BJ (cell line): Measurements from ENCODE around the gene ELAVL3. TPM values are rescaled to one million over a fixed set of nuclear protein-coding genes. Genes with fewer than 3 reads are reported as not detected.

Experiments used
- CTCF ChIA-PET: fragments of 350-600 bp; formaldehyde crosslinking; extraction: SDS; loops from one replicate; lab custom pipeline; 2021; ENCODE audit warnings: antibody characterized with exemption, inconsistent platforms; lab: Yijun Ruan, JAX
- POLR2A ChIA-PET: fragments of 300-600 bp; sonication (Branson Sonifier 250); formaldehyde crosslinking; extraction: SDS; loops from one replicate; lab custom pipeline; 2021; ENCODE audit warnings: antibody characterized with exemption; lab: Charles Lee
- DNase-seq: peaks from one replicate; pipeline ENCODE4 v3.0.0-alpha.2; 2011; ENCODE audit warnings: low read depth
- H3K27me3 ChIP-seq: 2 replicates; pipeline ENCODE4 v1.6.0; 2011; ENCODE audit warnings: low read length; ENCODE audit not compliant: control insufficient read depth, insufficient read depth
- H3K36me3 ChIP-seq: 2 replicates; pipeline ENCODE4 v1.5.1; 2011; ENCODE audit warnings: low read length; ENCODE audit not compliant: control insufficient read depth, insufficient read depth
- H3K4me3 ChIP-seq: 2 replicates; pipeline ENCODE4 v1.5.1; 2011; ENCODE audit warnings: low read depth, mild to moderate bottlenecking, control low read depth, low read length
- CTCF ChIP-seq: IDR thresholded peaks from 2 replicates; pipeline ENCODE4 v1.5.1; 2011; ENCODE audit warnings: low read depth, mild to moderate bottlenecking, control low read depth, inconsistent platforms, low read length, moderate library complexity; ENCODE audit not compliant: insufficient read depth
- polyA plus RNA-seq: library from polyadenylated mRNA; depleted of rRNA; stranded (reverse); fragments of >200 nt; gene quantifications from 2 replicates; pipeline ENCODE4 v1.2.3, GENCODE V29; 2011

ELAVL3 gene
- polyA plus RNA-seq, 1 experiment, result not detected

- ChIA-PET CTCF (interaction anchor here (0.6 to 5.4 kb wide), 5 partner anchors 14 to 1742 kb away, joined by 3 to 34 read pairs (median 4); partner anchors contain the start of genes ODAD3 and PRKCSH), POLR2A (no interaction called here)
- Histone ChIP-seq H3K4me3 (no peak overlapping the region), H3K36me3 (no peaks in the 10 kb centered on the region), H3K27me3 (peaks cover 1% of the 10 kb centered on the region; the same call in 1 of the 2 replicates)
- no peak for DNase-seq
- no peak for TF ChIP-seq CTCF
Measured at GRCh38 chr19:11421371-11422098, 59.3 kb downstream of the ELAVL3 start.

DNA sequence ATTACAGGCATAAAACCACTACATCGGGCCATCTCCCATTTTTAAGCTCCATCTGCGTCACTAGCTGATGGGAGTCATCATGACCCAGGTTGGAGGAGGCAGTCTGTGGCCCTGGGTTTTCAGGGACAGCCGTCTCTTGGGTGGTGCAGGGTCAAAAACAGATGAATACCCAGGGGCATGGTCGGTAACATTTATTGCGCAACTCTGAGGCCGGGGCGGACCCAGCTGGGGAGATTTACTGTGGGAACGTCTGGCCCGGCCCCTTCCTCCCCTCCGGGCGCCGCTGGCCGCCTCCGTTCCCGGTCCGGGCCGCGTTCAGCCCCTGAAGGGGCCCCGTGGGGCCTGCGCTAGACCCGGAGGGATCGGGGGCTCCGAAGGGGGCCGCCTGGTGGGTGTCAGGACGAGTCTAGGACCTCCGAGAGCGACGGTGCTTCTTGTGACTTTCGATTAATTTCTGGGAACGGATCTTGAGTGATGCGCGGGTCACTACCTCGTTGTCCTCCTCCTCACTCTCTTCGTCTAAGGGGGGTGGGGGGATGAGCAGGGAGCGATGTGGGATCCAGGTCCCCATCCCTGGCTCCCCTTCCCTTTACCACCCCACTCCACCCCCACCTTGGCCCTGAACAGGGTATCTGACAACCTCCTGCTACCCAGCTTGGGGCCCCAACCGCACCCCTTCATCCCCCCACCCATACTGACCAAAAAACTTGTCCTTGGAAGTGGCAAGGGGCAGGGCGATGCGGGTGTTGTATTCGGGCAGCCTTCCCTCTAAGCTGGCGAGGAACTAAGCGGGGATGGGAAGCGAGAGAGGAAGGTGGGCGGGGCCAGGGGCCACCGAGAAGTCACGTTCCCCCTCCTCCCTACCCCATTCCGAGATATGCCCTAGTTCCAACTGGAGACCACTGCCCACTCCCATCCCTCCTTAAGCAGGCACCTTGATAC is 60.1 kb downstream of the ELAVL3 start:
- peak overlapping the region; percentile 18; the same call in 1 of the 2 replicates for H3K4me3 ChIP-seq
- ChIA-PET POLR2A (no interaction called here), CTCF (interaction anchor here (0.6 to 5.4 kb wide), 7 partner anchors 11 to 1742 kb away, joined by 3 to 34 read pairs (median 4); partner anchors contain the start of genes ODAD3 and PRKCSH)
- H3K36me3 ChIP-seq, result no peaks in the 10 kb centered on the region
- DNase-seq, result no peak
- TF ChIP-seq CTCF, result no peak
- peaks cover 1% of the 10 kb centered on the region; the same call in 1 of the 2 replicates for H3K27me3 ChIP-seq

- Histone ChIP-seq H3K4me3 (peak within 1 kb of the TSS; percentile 50), H3K36me3 (no peaks in the 10 kb centered on the region), H3K27me3 (peaks cover 1% of the 10 kb centered on the region; the same call in 1 of the 2 replicates)
- no peak for DNase-seq
- POLR2A ChIA-PET, result no interaction called here
- TF ChIP-seq CTCF, result no peak
- CTCF ChIA-PET, result interaction anchor here (1.7 to 5.4 kb wide), 3 partner anchors 16 to 95 kb away, joined by 4 to 34 read pairs (median 27); partner anchors contain the start of genes ODAD3 and PRKCSH
Measured at GRCh38 chr19:11418549-11419506, 62.0 kb downstream of the ELAVL3 start, which contains the start of gene RGL3. Gene RGL3, minus strand, starts transcription at chr19:11419314. Its CDS starts 36 bp downstream, at chr19:11419278.

DNA sequence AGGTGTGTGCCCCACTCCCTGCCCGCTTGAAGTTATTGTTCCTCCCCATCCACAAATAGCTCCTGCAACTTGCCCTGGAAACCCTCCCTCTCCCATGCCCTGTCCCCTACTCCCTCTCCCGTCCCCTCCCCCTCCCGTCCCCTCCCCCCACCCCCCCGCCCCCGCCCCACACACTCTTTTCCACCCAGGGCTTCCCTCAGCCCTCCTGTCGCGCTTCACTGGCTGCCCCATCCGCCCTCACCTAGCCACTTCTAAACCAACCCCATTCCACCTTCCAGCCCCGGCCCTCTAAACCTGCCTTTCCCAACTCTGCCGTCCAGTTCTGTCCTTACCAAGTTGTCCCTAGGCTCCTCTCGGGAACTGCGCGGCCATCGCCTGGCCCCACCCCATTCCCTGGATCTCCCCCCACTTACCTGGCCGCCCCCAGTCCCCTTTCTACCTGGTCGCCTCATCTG is 62.7 kb downstream of the ELAVL3 start:
- Histone ChIP-seq H3K36me3 (no peaks in the 10 kb centered on the region), H3K4me3 (peak overlapping the region; percentile 50), H3K27me3 (peaks cover 1% of the 10 kb centered on the region; the same call in 1 of the 2 replicates)
- ChIA-PET CTCF (interaction anchor here (4.9 kb wide), 1 partner anchor 36 kb away, joined by 27 read pairs; no protein-coding TSS in a partner anchor), POLR2A (no interaction called here)
- no peak for TF ChIP-seq CTCF
- no peak for DNase-seq
